H1 (cell line): ENCODE results near the gene PTPN22. TPM values are rescaled to one million over a fixed set of nuclear protein-coding genes. Genes with fewer than 3 reads are reported as not detected.
A peak's percentile ranks its signal among the peaks of the same experiment; 100 is the strongest.

ENCODE experiments used
- CTCF ChIA-PET: fragments of 300-600 bp; sonication (Branson Sonifier 250); formaldehyde crosslinking; loops from one replicate; lab custom pipeline; 2021; ENCODE audit not compliant: partially characterized antibody; lab: Charles Lee
- POLR2A ChIA-PET: fragments of 300-600 bp; sonication (Branson Sonifier 250); formaldehyde crosslinking; loops from one replicate; lab custom pipeline; 2021; ENCODE audit warnings: inconsistent platforms; ENCODE audit not compliant: partially characterized antibody; lab: Charles Lee
- DNase-seq, 2 experiments: peaks; one replicate each; pipeline versions ENCODE4 v3.0.0 to v3.0.0-alpha.2; 2010 to 2022; ENCODE audit warnings: low spot score in 2 of 2, low read depth in 1 of 2, mixed read lengths in 1 of 2
- FAIRE-seq: peaks from 2 replicates; lab custom pipeline; 2011; peaks lifted over from hg19 to GRCh38; lab: Jason Lieb, UNC
- H2AFZ ChIP-seq: 2 replicates; pipeline ENCODE4 v1.8.1; 2012; ENCODE audit warnings: low read length, inconsistent platforms
- H2AK5ac ChIP-seq: 2 replicates; pipeline ENCODE4 v1.6.1; 2013; ENCODE audit warnings: low read depth, low read length
- H2BK120ac ChIP-seq: replicated peaks from 2 replicates; pipeline ENCODE3; 2013; ENCODE audit warnings: low read depth, low read length, inconsistent platforms
- H2BK12ac ChIP-seq: 2 replicates; pipeline ENCODE4 v1.6.1; 2013; ENCODE audit warnings: low read depth, low read length
- H2BK15ac ChIP-seq: 2 replicates; pipeline ENCODE4 v1.6.1; 2013; ENCODE audit warnings: low read length
- H2BK20ac ChIP-seq: 2 replicates; pipeline ENCODE4 v1.6.1; 2013; ENCODE audit warnings: low read length
- H2BK5ac ChIP-seq: 2 replicates; pipeline ENCODE4 v1.6.1; 2013; ENCODE audit warnings: low read depth, low read length
- H3K14ac ChIP-seq: 2 replicates; pipeline ENCODE4 v1.6.1; 2013; ENCODE audit warnings: inconsistent platforms; ENCODE audit not compliant: insufficient read length
- H3K18ac ChIP-seq: 2 replicates; pipeline ENCODE4 v1.6.1; 2013; ENCODE audit warnings: low read length; ENCODE audit errors: extremely low read depth
- H3K23ac ChIP-seq: 2 replicates; pipeline ENCODE4 v1.6.1; 2013; ENCODE audit warnings: inconsistent platforms; ENCODE audit not compliant: insufficient read length
- H3K23me2 ChIP-seq: 2 replicates; pipeline ENCODE4 v1.6.1; 2013; ENCODE audit warnings: low read depth, low read length
- H3K27ac ChIP-seq: 2 replicates; pipeline ENCODE4 v1.6.1; 2011; ENCODE audit warnings: low read depth, low read length, inconsistent platforms
- H3K27me3 ChIP-seq, 4 experiments: replicated peaks in 1 of 4; 1 replicate in 1 of 4; 2 replicates in 3 of 4; pipeline versions ENCODE4 v1.6.1 to v1.8.1; 2011 to 2013; ENCODE audit warnings: low read length in 3 of 4, mild to moderate bottlenecking in 3 of 4, inconsistent platforms in 2 of 4, mixed read lengths in 2 of 4, moderate library complexity in 1 of 4; ENCODE audit not compliant: control insufficient read depth in 3 of 4, insufficient read depth in 3 of 4; ENCODE audit errors: extremely low read depth in 1 of 4
- H3K36me3 ChIP-seq, 4 experiments: 2 replicates each; pipeline versions ENCODE4 v1.6.1 to v1.8.1; 2011 to 2013; ENCODE audit warnings: mild to moderate bottlenecking in 4 of 4, low read length in 3 of 4, moderate library complexity in 2 of 4, control low read depth in 1 of 4, inconsistent platforms in 1 of 4; ENCODE audit not compliant: insufficient read depth in 4 of 4, control insufficient read depth in 2 of 4
- H3K4ac ChIP-seq: replicated peaks from 2 replicates; pipeline ENCODE3; 2013; ENCODE audit warnings: low read length, low read depth, mixed read lengths, inconsistent platforms; ENCODE audit not compliant: insufficient read length
- H3K4me1 ChIP-seq, 4 experiments: replicated peaks in 1 of 4; 1 replicate in 1 of 4; 2 replicates in 3 of 4; pipeline versions ENCODE4 v1.6.1 to v1.8.1; 2011 to 2013; ENCODE audit warnings: low read length in 3 of 4, inconsistent platforms in 2 of 4, mixed read lengths in 1 of 4; ENCODE audit not compliant: insufficient read depth in 4 of 4, control insufficient read depth in 3 of 4
- H3K4me2 ChIP-seq, 2 experiments: 2 replicates each; pipeline versions ENCODE4 v1.6.1 to v1.8.1; 2011 to 2013; ENCODE audit warnings: low read depth in 2 of 2, low read length in 2 of 2, control low read depth in 1 of 2, inconsistent platforms in 1 of 2, mild to moderate bottlenecking in 1 of 2; ENCODE audit not compliant: insufficient read depth in 1 of 2
- H3K4me3 ChIP-seq, 4 experiments: fragments of 200-600, 300-600 bp in 1 of 4; sonication (generic), shearing (Covaris generic), sonication (Bioruptor Twin) in 1 of 4; 2 replicates each; pipeline versions ENCODE4 v1.5.1 to v1.8.1; 2011 to 2016; ENCODE audit warnings: low read length in 4 of 4, low read depth in 3 of 4, control low read depth in 2 of 4, inconsistent platforms in 2 of 4, mild to moderate bottlenecking in 2 of 4, mixed read lengths in 1 of 4, moderate library complexity in 1 of 4; ENCODE audit not compliant: insufficient read depth in 2 of 4; ENCODE audit errors: extremely low read depth in 1 of 4
- H3K56ac ChIP-seq: replicated peaks from 2 replicates; pipeline ENCODE3; 2013; ENCODE audit warnings: low read depth, mild to moderate bottlenecking, mixed read lengths, low read length, inconsistent platforms; ENCODE audit not compliant: insufficient read length
- H3K79me1 ChIP-seq: 2 replicates; pipeline ENCODE4 v1.6.1; 2013; ENCODE audit warnings: low read depth, low read length, control low read depth
- H3K79me2 ChIP-seq, 2 experiments: 2 replicates each; pipeline versions ENCODE4 v1.6.1 to v1.8.1; 2012 to 2013; ENCODE audit warnings: low read length in 2 of 2, mild to moderate bottlenecking in 2 of 2, inconsistent platforms in 1 of 2; ENCODE audit not compliant: insufficient read depth in 2 of 2, control insufficient read depth in 1 of 2
- H3K9ac ChIP-seq, 4 experiments: replicated peaks in 1 of 4; 1 replicate in 1 of 4; 2 replicates in 3 of 4; pipeline versions ENCODE4 v1.6.1 to v1.8.1; 2011 to 2013; ENCODE audit warnings: low read depth in 3 of 4, low read length in 3 of 4, control low read depth in 2 of 4, mild to moderate bottlenecking in 2 of 4, moderate library complexity in 2 of 4, inconsistent platforms in 1 of 4; ENCODE audit errors: extremely low read depth in 1 of 4
- H3K9me3 ChIP-seq, 2 experiments: 2 replicates each; pipeline versions ENCODE4 v1.6.1 to v1.8.1; 2012 to 2013; ENCODE audit warnings: mild to moderate bottlenecking in 2 of 2, moderate library complexity in 2 of 2, control low read depth in 1 of 2, inconsistent platforms in 1 of 2, low read depth in 1 of 2, low read length in 1 of 2, mixed read lengths in 1 of 2; ENCODE audit not compliant: insufficient read depth in 2 of 2
- H4K20me1 ChIP-seq, 2 experiments: replicated peaks in 1 of 2; 2 replicates each; pipeline versions ENCODE3 to v1.8.1; 2011 to 2013; ENCODE audit warnings: inconsistent platforms in 2 of 2, low read length in 2 of 2, mild to moderate bottlenecking in 1 of 2; ENCODE audit not compliant: insufficient read depth in 2 of 2, control insufficient read depth in 1 of 2
- H4K5ac ChIP-seq: 2 replicates; pipeline ENCODE4 v1.6.1; 2013; ENCODE audit warnings: low read length, low read depth, mixed read lengths, inconsistent platforms; ENCODE audit not compliant: insufficient read length
- H4K8ac ChIP-seq: 2 replicates; pipeline ENCODE4 v1.8.0; 2013; ENCODE audit warnings: mild to moderate bottlenecking, moderate library complexity, low read length, inconsistent platforms; ENCODE audit not compliant: insufficient read depth; ENCODE audit errors: extremely low read depth
- H4K91ac ChIP-seq: replicated peaks from 2 replicates; pipeline ENCODE3; 2013; ENCODE audit warnings: low read length, mixed read lengths, inconsistent platforms; ENCODE audit not compliant: insufficient read length
- CTBP2 ChIP-seq: IDR thresholded peaks from 2 replicates; pipeline ENCODE4 v1.7.0; 2011; ENCODE audit warnings: borderline replicate concordance, mild to moderate bottlenecking, moderate library complexity, mixed read lengths, low read length; ENCODE audit not compliant: insufficient read depth, insufficient read length
- MAX ChIP-seq: IDR thresholded peaks from 2 replicates; pipeline ENCODE4 v1.6.1; 2012; ENCODE audit warnings: inconsistent platforms
- NRF1 ChIP-seq: IDR thresholded peaks from 2 replicates; pipeline ENCODE4 v1.6.1; 2011; ENCODE audit warnings: mild to moderate bottlenecking, low read depth, low read length, improper control_type of control experiment
- PHF8 ChIP-seq: fragments of 200-600 bp; sonication (generic); conservative IDR thresholded peaks from 2 replicates; pipeline ENCODE4 v1.7.1; 2012; ENCODE audit warnings: low read depth, mild to moderate bottlenecking, inconsistent platforms, low read length, moderate library complexity
- RAD21 ChIP-seq, 2 experiments: IDR thresholded peaks in 1 of 2; conservative IDR thresholded peaks in 1 of 2; 2 replicates each; pipeline ENCODE4 v1.6.1; 2011; ENCODE audit warnings: low read depth in 2 of 2, low read length in 2 of 2, improper control_type of control experiment in 1 of 2, inconsistent platforms in 1 of 2, mild to moderate bottlenecking in 1 of 2, moderate library complexity in 1 of 2
- SAP30 ChIP-seq: fragments of 300-600 bp; sonication (generic); IDR thresholded peaks from 2 replicates; pipeline ENCODE4 v1.7.1; 2012; ENCODE audit warnings: low read length, moderate library complexity, mild to moderate bottlenecking, inconsistent platforms; ENCODE audit not compliant: insufficient read depth, insufficient replicate concordance
- SIRT6 ChIP-seq: IDR thresholded peaks from one replicate; pipeline ENCODE4 v1.7.1; 2012; ENCODE audit warnings: low read length, inconsistent platforms
- SP2 ChIP-seq: IDR thresholded peaks from 2 replicates; pipeline ENCODE4 v1.6.1; 2012; ENCODE audit warnings: mild to moderate bottlenecking, low read length, inconsistent platforms
- SUZ12 ChIP-seq: fragments of 200-600 bp; sonication (generic); IDR thresholded peaks from 2 replicates; pipeline ENCODE4 v1.6.1; 2012; ENCODE audit warnings: mild to moderate bottlenecking, inconsistent platforms, low read length, moderate library complexity, mixed read lengths
- WGBS, 2 experiments: shearing (Covaris generic) in 1 of 2; methylation state at CpG; one replicate each; pipeline versions ENCODE4 v1.1.6 to v1.1.7; 2013 to 2015; ENCODE audit warnings: low lambda C conversion rate in 2 of 2, mixed read lengths in 2 of 2, inconsistent platforms in 1 of 2, low coverage in 1 of 2, missing lambda C conversion rate in 1 of 2; ENCODE audit not compliant: insufficient replicate concordance in 2 of 2, insufficient coverage in 1 of 2, insufficient read length in 1 of 2; ENCODE audit errors: extremely low coverage in 1 of 2, missing lambda C conversion rate in 1 of 2; 5-methylcytosine and 5-hydroxymethylcytosine counted together
- polyA plus RNA-seq, 7 experiments: library from polyadenylated mRNA; depleted of rRNA in 3 of 7; stranded (reverse) in 5 of 7; unstranded in 2 of 7; fragments of >200 nt in 5 of 7; fragments of 200-250 nt in 2 of 7; gene quantifications; 1 replicate in 5 of 7; 2 replicates in 1 of 7; 4 replicates in 1 of 7; pipeline versions ENCODE4 v1.2.1 to v1.2.3, GENCODE V29; 2011 to 2013; ENCODE audit warnings: missing spikeins in 2 of 7, mixed read lengths in 2 of 7
- total RNA-seq: library from RNA; stranded (reverse); fragmentation: NEBNext Ultra II Directional; extraction: Animal tissue kit (Norgen Biotek cat#: 25700); gene quantifications from 2 replicates; pipeline ENCODE4 v1.2.1, GENCODE V29; 2021

PTPN22 gene
- total and polyA plus RNA-seq, 2 of the 8 experiments (the other 6 are each of a cell fraction or from before 2014, with no cell fraction given), result not detected

- Histone ChIP-seq H2BK120ac (no peak overlapping the region), H2AFZ (no peak overlapping the region), H3K18ac (no peak overlapping the region), H3K27me3 (no peaks in the 10 kb centered on the region), H3K27ac (no peak overlapping the region), H2BK15ac (no peak overlapping the region), H2AK5ac (no peak overlapping the region), H2BK12ac (no peak overlapping the region), H4K8ac (no peak overlapping the region), H3K79me1 (peaks cover 4% of the 10 kb centered on the region; the same call in 1 of the 2 replicates), H4K5ac (no peak overlapping the region), H2BK5ac (no peak overlapping the region), H3K4ac (no peak overlapping the region), H3K4me3 (no peak overlapping the region), H4K91ac (no peak overlapping the region), H3K79me2 (peaks cover 0 to 54% of the 10 kb centered on the region in 2 experiments; a peak in 2 of 4 replicates), H3K9me3 (no peaks in the 10 kb centered on the region), H2BK20ac (no peak overlapping the region), H3K9ac (no peak overlapping the region), H4K20me1 (peaks cover 0 to 8% of the 10 kb centered on the region in 2 experiments), H3K23ac (no peak overlapping the region), H3K23me2 (no peaks in the 10 kb centered on the region), H3K4me2 (no peak overlapping the region), H3K14ac (no peak overlapping the region), H3K36me3 (peaks cover 0 to 21% (median 6%) of the 10 kb centered on the region in 4 experiments; a peak in 3 of 8 replicates), H3K56ac (peak overlapping the region; percentile 11), H3K4me1 (peaks cover 0 to 3% (median under 1%) of the 10 kb centered on the region in 4 experiments; a peak in 3 of 7 replicates)
- DNase-seq (no peak), FAIRE-seq (no peak)
- POLR2A ChIA-PET, result interaction anchor here (0.8 kb wide), 1 partner anchor 16 kb away, joined by 3 read pairs; no protein-coding TSS in a partner anchor
- WGBS, 2 experiments, result 90% methylated on average over 5 of the region's 5 CpGs; no CpG with 5 or more reads in 1 of the 2 experiments
- CTCF ChIA-PET, result no interaction called here
- TF ChIP-seq SUZ12 (no peak), NRF1 (no peak), SP2 (no peak), PHF8 (no peak), MAX (no peak), RAD21 (IDR thresholded peaks at IDR 0.05 in 1 of 2, conservative IDR thresholded peaks at IDR 0.05 in 1 of 2; ENCODE audit: low read depth in 2 of 2, low read length in 2 of 2) (no peak), CTBP2 (no peak), SIRT6 (no peak), SAP30 (no peak)
These were observed 91.0 kb downstream of the PTPN22 start for GRCh38 chr1:113780374-113781146.
